K562 treated with DMSO at 1 percent for 4 hours (cell line): ENCODE measurements around the gene SEPTIN2. TPM values are rescaled to one million over a fixed set of nuclear protein-coding genes. Genes with fewer than 3 reads are reported as not detected.

Source experiments
- total RNA-seq: library from RNA; unstranded; fragments of 300-600 nt; gene quantifications from 2 replicates; pipeline ENCODE4 v1.2.3, GENCODE V29; 2022; ENCODE audit not compliant: insufficient read depth

The SEPTIN2 gene
- total RNA-seq: 88.6 and 106 TPM in 2 replicates

GRCh38 chr2:241315879-241316631, at the start of gene SEPTIN2:
SEPTIN2 (plus strand) TSS chr2:241315925; CDS start chr2:241324233, 8,308 bp downstream.

GRCh38 chr2:241315093-241315878, 439 bp upstream of the SEPTIN2 start, which contains the start of gene HDLBP:
HDLBP (minus strand) TSS chr2:241315672; CDS start chr2:241266869, 48,803 bp downstream.

DNA sequence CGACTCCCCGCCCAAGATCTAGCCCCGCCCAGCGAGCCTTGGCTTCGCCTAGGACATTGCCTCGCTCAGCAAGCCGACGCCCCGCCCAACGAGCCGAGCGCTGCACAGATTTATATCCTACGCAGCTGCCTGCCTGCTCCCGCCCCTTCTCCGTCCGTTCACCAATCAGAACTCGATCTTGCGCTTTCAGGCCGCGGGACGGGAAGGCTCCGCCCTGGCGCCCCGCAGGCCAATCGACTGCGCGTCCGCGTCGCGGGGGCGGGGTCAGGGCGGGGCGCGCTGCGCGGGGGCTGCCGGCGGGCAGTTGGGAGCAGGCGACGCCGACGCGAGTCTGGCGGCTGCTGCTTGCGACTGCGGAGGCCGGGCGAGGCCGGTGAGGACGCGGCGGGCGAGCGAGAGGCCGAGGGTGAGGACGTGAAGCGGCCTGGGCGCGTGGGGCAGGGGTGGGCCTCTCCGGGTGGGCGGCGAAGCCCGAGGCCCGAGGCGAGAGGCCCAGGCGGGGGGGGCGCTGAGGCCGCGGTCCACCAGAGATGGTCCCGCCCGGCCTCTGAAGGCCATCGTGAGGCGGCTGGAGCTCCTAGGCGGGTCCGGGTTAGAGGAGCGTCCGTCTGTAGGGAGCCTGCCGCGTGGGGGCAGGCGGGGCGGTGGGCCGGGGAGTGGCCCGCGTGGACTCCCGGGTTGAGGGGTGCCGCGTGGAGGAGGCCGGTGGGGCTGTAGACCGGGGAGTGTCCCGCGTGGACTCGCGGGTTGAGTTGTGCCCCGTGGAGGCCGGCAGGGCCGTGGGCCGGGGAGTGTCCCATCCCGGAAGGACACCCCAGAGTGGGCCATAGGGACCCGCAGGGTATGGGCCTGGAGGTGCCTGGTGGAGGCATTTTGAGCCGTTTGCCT, 40.5 kb downstream of the SEPTIN2 start, which contains the start of gene FARP2:
Gene FARP2, plus strand, starts transcription at position 303 of the 888 bp plus-strand sequence. CDS start 16,823 bp downstream, outside the sequence.

Other genes with a start within 250 kb of the SEPTIN2 start
- 6.7 and 9.1 TPM in 2 replicates for gene MTERF4, start 213.6 kb upstream of the SEPTIN2 start, total RNA-seq
- 8.8 and 11.8 TPM in 2 replicates for gene PASK, start 166.5 kb upstream of the SEPTIN2 start, total RNA-seq
- 39.6 and 44.2 TPM in 2 replicates for gene PPP1R7, start 165.5 kb upstream of the SEPTIN2 start, total RNA-seq
- gene ANO7, start 127.2 kb upstream of the SEPTIN2 start, total RNA-seq: 0.65 TPM in 1 of 2 replicates, not detected in the other
- 121 and 127 TPM in 2 replicates for gene HDLBP, start 253 bp upstream of the SEPTIN2 start, total RNA-seq
- gene FARP2, start 40.4 kb downstream of the SEPTIN2 start, total RNA-seq: 9.6 and 12.1 TPM in 2 replicates
- 71.1 and 101 TPM in 2 replicates for gene STK25, start 192.7 kb downstream of the SEPTIN2 start, total RNA-seq
- gene BOK, start 242.8 kb downstream of the SEPTIN2 start, total RNA-seq: 1.5 and 2.2 TPM in 2 replicates